Loucy (cell line): ENCODE results near the gene GAS6.

Experiments
- H2AFZ ChIP-seq: fragments of 200-600 bp; sonication (generic); 2 replicates; pipeline ENCODE4 v1.6.0; 2016; ENCODE audit warnings: antibody characterized with exemption, mild to moderate bottlenecking, low read length, moderate library complexity
- H3F3A ChIP-seq: fragments of 200-600 bp; 2 replicates; pipeline ENCODE4 v1.6.0; 2016; ENCODE audit warnings: antibody characterized with exemption, low read depth, mild to moderate bottlenecking
- H3K27me3 ChIP-seq: fragments of 200-600 bp; sonication (generic); 2 replicates; pipeline ENCODE4 v1.6.1; 2014; ENCODE audit warnings: low read length, mild to moderate bottlenecking; ENCODE audit not compliant: insufficient read depth, poor library complexity, severe bottlenecking
- H3K36me3 ChIP-seq: fragments of 200-600 bp; sonication (generic); 2 replicates; pipeline ENCODE4 v1.6.1; 2016; ENCODE audit warnings: low read length; ENCODE audit not compliant: insufficient read depth
- H3K4me1 ChIP-seq: fragments of 200-600 bp; sonication (generic); 2 replicates; pipeline ENCODE4 v1.5.1; 2014; ENCODE audit warnings: low read length, mild to moderate bottlenecking; ENCODE audit not compliant: insufficient read depth, poor library complexity, severe bottlenecking
- H3K4me2 ChIP-seq: fragments of 200-600 bp; sonication (generic); 2 replicates; pipeline ENCODE4 v1.6.0; 2014; ENCODE audit warnings: antibody characterized with exemption, low read length, low read depth, mild to moderate bottlenecking; ENCODE audit not compliant: poor library complexity, severe bottlenecking
- H3K4me3 ChIP-seq: fragments of 200-600 bp; sonication (generic); 2 replicates; pipeline ENCODE4 v1.5.1; 2014; ENCODE audit warnings: low read length, mild to moderate bottlenecking, mixed read lengths; ENCODE audit not compliant: poor library complexity, severe bottlenecking
- H3K79me2 ChIP-seq: fragments of 200-600 bp; sonication (generic); 2 replicates; pipeline ENCODE4 v1.6.1; 2014; ENCODE audit warnings: low read length; ENCODE audit not compliant: insufficient read depth
- H3K9ac ChIP-seq: fragments of 200-600 bp; sonication (generic); 2 replicates; pipeline ENCODE4 v1.6.0; 2014; ENCODE audit warnings: mild to moderate bottlenecking, low read depth, low read length, moderate library complexity; ENCODE audit not compliant: poor library complexity, severe bottlenecking
- H3K9me2 ChIP-seq: fragments of 200-600 bp; sonication (generic); replicated peaks from 2 replicates; pipeline ENCODE4 v1.6.1; 2016; ENCODE audit warnings: low read depth, low read length, mixed read lengths
- H3K9me3 ChIP-seq: fragments of 200-600 bp; sonication (generic); 2 replicates; pipeline ENCODE4 v1.6.1; 2014; ENCODE audit warnings: mild to moderate bottlenecking, antibody characterized with exemption, low read length, low read depth; ENCODE audit not compliant: insufficient read depth
- H4K20me1 ChIP-seq: fragments of 200-600 bp; sonication (generic); 2 replicates; pipeline ENCODE4 v1.6.0; 2014; ENCODE audit warnings: antibody characterized with exemption, low read length, mild to moderate bottlenecking; ENCODE audit not compliant: insufficient read depth, poor library complexity, severe bottlenecking
- CTCF ChIP-seq: fragments of 200-600 bp; sonication (generic); conservative IDR thresholded peaks from 2 replicates; pipeline ENCODE4 v1.5.1; 2014; ENCODE audit warnings: mild to moderate bottlenecking, antibody characterized with exemption, low read length
- EZH2phosphoT487 ChIP-seq: fragments of 200-600 bp; IDR thresholded peaks from 2 replicates; pipeline ENCODE4 v1.6.1; 2018; ENCODE audit warnings: antibody characterized with exemption, mild to moderate bottlenecking, moderate library complexity, borderline replicate concordance

Gene GAS6

GRCh38 chr13:113854238-113855011 is 9.5 kb downstream of the GAS6 start:
- Histone ChIP-seq H3K27me3 (no peaks in the 10 kb centered on the region), H3K9me3 (no peaks in the 10 kb centered on the region), H4K20me1 (no peaks in the 10 kb centered on the region), H3K36me3 (no peaks in the 10 kb centered on the region), H3K4me3 (peak overlapping the region; percentile 24), H2AFZ (peak overlapping the region; percentile 14; the same call in 1 of the 2 replicates), H3K4me1 (peaks cover 31% of the 10 kb centered on the region), H3K9me2 (no peaks in the 10 kb centered on the region), H3F3A (no peaks in the 10 kb centered on the region), H3K9ac (peak overlapping the region; percentile 8), H3K4me2 (peak overlapping the region; percentile 67), H3K79me2 (no peaks in the 10 kb centered on the region)
- no peak for TF ChIP-seq EZH2phosphoT487
- TF ChIP-seq CTCF: no peak

GRCh38 chr13:113853518-113854237 is 10.2 kb downstream of the GAS6 start:
- no peak overlapping the region for H2AFZ ChIP-seq
- no peaks in the 10 kb centered on the region for H3F3A ChIP-seq
- H4K20me1 ChIP-seq: no peaks in the 10 kb centered on the region
- peaks cover 31% of the 10 kb centered on the region for H3K4me1 ChIP-seq
- peak overlapping the region; percentile 67 for H3K4me2 ChIP-seq
- no peaks in the 10 kb centered on the region for H3K9me2 ChIP-seq
- no peaks in the 10 kb centered on the region for H3K79me2 ChIP-seq
- no peaks in the 10 kb centered on the region for H3K36me3 ChIP-seq
- no peaks in the 10 kb centered on the region for H3K27me3 ChIP-seq
- no peak overlapping the region for H3K4me3 ChIP-seq
- no peaks in the 10 kb centered on the region for H3K9me3 ChIP-seq
- H3K9ac ChIP-seq: no peak overlapping the region
- TF ChIP-seq CTCF (no peak), EZH2phosphoT487 (no peak)

- Histone ChIP-seq H4K20me1 (no peaks in the 10 kb centered on the region), H2AFZ (no peak overlapping the region), H3K4me3 (no peak overlapping the region), H3K4me1 (peaks cover 31% of the 10 kb centered on the region), H3K27me3 (no peaks in the 10 kb centered on the region), H3K9me2 (no peaks in the 10 kb centered on the region), H3F3A (no peaks in the 10 kb centered on the region), H3K79me2 (no peaks in the 10 kb centered on the region), H3K9ac (no peak overlapping the region), H3K9me3 (no peaks in the 10 kb centered on the region), H3K4me2 (no peak overlapping the region), H3K36me3 (no peaks in the 10 kb centered on the region)
- TF ChIP-seq CTCF (no peak), EZH2phosphoT487 (no peak)
These were observed 11.0 kb downstream of the GAS6 start for GRCh38 chr13:113852536-113853517.
